Loucy (cell line): ENCODE measurements around the gene ZNF639.
"Not testable (repeated sequence)": the region's sequence is repeated elsewhere in the genome, so short reads cannot be mapped to it uniquely, and the experiment has no call there.

Experiments used
- CTCF ChIP-seq: fragments of 200-600 bp; sonication (generic); conservative IDR thresholded peaks from 2 replicates; pipeline ENCODE4 v1.5.1; 2014; ENCODE audit warnings: mild to moderate bottlenecking, antibody characterized with exemption, low read length
- EZH2phosphoT487 ChIP-seq: fragments of 200-600 bp; IDR thresholded peaks from 2 replicates; pipeline ENCODE4 v1.6.1; 2018; ENCODE audit warnings: antibody characterized with exemption, mild to moderate bottlenecking, moderate library complexity, borderline replicate concordance

GRCh38 chr3:179307362-179307761 lies 15.5 kb upstream of the ZNF639 start:
- not testable (repeated sequence) for TF ChIP-seq CTCF, EZH2phosphoT487
